Testis (tissue), 3 donors: ENCODE results near the gene TM6SF1. TPM values are rescaled to one million over a fixed set of nuclear protein-coding genes. Genes with fewer than 3 reads are reported as not detected.

ENCODE experiments used
- DNase-seq: peaks from one replicate; pipeline ENCODE4 v3.0.0-alpha.2; 2019
- H3K27ac ChIP-seq, 2 donors: fragments of 200-600 bp; sonication (generic); one replicate each; pipeline ENCODE4 v1.5.1; 2019
- H3K27me3 ChIP-seq: fragments of 200-600 bp; sonication (generic); one replicate; pipeline ENCODE4 v1.5.1; 2019
- H3K36me3 ChIP-seq: fragments of 200-600 bp; sonication (generic); one replicate; pipeline ENCODE4 v1.5.1; 2017; ENCODE audit warnings: low read depth; ENCODE audit errors: missing control alignments
- H3K4me1 ChIP-seq: fragments of 200-600 bp; sonication (generic); one replicate; pipeline ENCODE4 v1.5.1; 2019
- H3K4me3 ChIP-seq, 2 donors: fragments of 200-600 bp; sonication (generic); one replicate each; pipeline ENCODE4 v1.5.1; 2017 to 2019
- H3K9me3 ChIP-seq: fragments of 200-600 bp; sonication (generic); one replicate; pipeline ENCODE4 v1.5.1; 2017
- CTCF ChIP-seq, 3 experiments: fragments of 450-650 bp in 2 of 3; fragments of 200-600 bp in 1 of 3; sonication (generic) in 1 of 3; IDR thresholded peaks; one replicate each; pipeline ENCODE4 v1.5.1; 2016 to 2019; ENCODE audit warnings: antibody characterized with exemption in 3 of 3, mild to moderate bottlenecking in 2 of 3, moderate library complexity in 1 of 3
- POLR2A ChIP-seq: fragments of 450-650 bp; IDR thresholded peaks from one replicate; pipeline ENCODE4 v1.6.1; 2017; ENCODE audit warnings: antibody characterized with exemption, mild to moderate bottlenecking, moderate library complexity
- WGBS, 2 donors: methylation state at CpG; one replicate each; pipeline ENCODE4 v1.1.5; 2018; 5-methylcytosine and 5-hydroxymethylcytosine counted together
- intact Hi-C: fragments of 100-400 bp; cut with DNase I; formaldehyde crosslinking; loops from one replicate; pipeline ENCODE4 v1.15.1; 2023; ENCODE audit warnings: low total_unique reads
- polyA plus RNA-seq: library from polyadenylated mRNA; stranded (reverse); fragments of 350-450 nt; fragmentation: Illumina TruSeq; extraction: RNeasy Lipid Tissue Mini Kit (QIAGEN cat#74804); gene quantifications from one replicate; pipeline ENCODE4 v1.2.3, GENCODE V29; 2014; ENCODE audit warnings: low read depth, low replicate concordance; ENCODE audit not compliant: insufficient read depth
- total RNA-seq, 2 donors: library from RNA; depleted of rRNA; stranded (reverse); fragments of >200 nt; gene quantifications; one replicate each; pipeline ENCODE4 v1.2.3, GENCODE V29; 2016

The TM6SF1 gene
- total and polyA plus RNA-seq, 3 donors from 2014 or later: 3.0 to 9.7 (median 5.0) TPM

- H3K4me1 ChIP-seq: no peaks in the 10 kb centered on the region
- H3K27ac ChIP-seq: no peak overlapping the region
- no peaks in the 10 kb centered on the region for H3K9me3 ChIP-seq
- H3K4me3 ChIP-seq: no peak overlapping the region
- 60 to 77% methylated on average over 1 to 3 of the region's 3 CpGs for WGBS, 2 donors
- H3K27me3 ChIP-seq: no peaks in the 10 kb centered on the region
- intact Hi-C loops: no loop called here
- no peak for DNase-seq
- TF ChIP-seq CTCF (IDR thresholded peaks at IDR 0.05): no peak
- no peak for TF ChIP-seq POLR2A
- H3K36me3 ChIP-seq: no peaks in the 10 kb centered on the region
Measured at GRCh38 chr15:83110381-83110780, 2.9 kb downstream of the TM6SF1 start.

- no peaks in the 10 kb centered on the region for H3K9me3 ChIP-seq
- no peak overlapping the region for H3K4me3 ChIP-seq
- TF ChIP-seq CTCF (IDR thresholded peaks at IDR 0.05) (no peak), POLR2A (no peak)
- H3K27ac ChIP-seq: no peak overlapping the region
- no peaks in the 10 kb centered on the region for H3K36me3 ChIP-seq
- intact Hi-C loops: no loop called here
- no peak for DNase-seq
- WGBS, 2 donors: 94 to 95% methylated on average over 3 of the region's 3 CpGs
- no peaks in the 10 kb centered on the region for H3K4me1 ChIP-seq
- H3K27me3 ChIP-seq: no peaks in the 10 kb centered on the region
Measured at GRCh38 chr15:83111149-83111548, 3.7 kb downstream of the TM6SF1 start.

- intact Hi-C loops: no loop called here
- Histone ChIP-seq H3K9me3 (no peaks in the 10 kb centered on the region), H3K4me1 (no peaks in the 10 kb centered on the region), H3K4me3 (no peak overlapping the region), H3K36me3 (no peaks in the 10 kb centered on the region), H3K27me3 (no peaks in the 10 kb centered on the region), H3K27ac (no peak overlapping the region)
- WGBS, 2 donors: 63 to 77% methylated on average over 8 of the region's 8 CpGs
- no peak for TF ChIP-seq CTCF (IDR thresholded peaks at IDR 0.05)
- no peak for TF ChIP-seq POLR2A
- DNase-seq: no peak
Measured at GRCh38 chr15:83112233-83112955, 4.9 kb downstream of the TM6SF1 start.

GRCh38 chr15:83112956-83113299 is 5.5 kb downstream of the TM6SF1 start:
- no peak overlapping the region for H3K4me3 ChIP-seq
- intact Hi-C loops: no loop called here
- TF ChIP-seq POLR2A: no peak
- no peak for TF ChIP-seq CTCF (IDR thresholded peaks at IDR 0.05)
- no peaks in the 10 kb centered on the region for H3K9me3 ChIP-seq
- no peaks in the 10 kb centered on the region for H3K4me1 ChIP-seq
- 43 to 53% methylated on average over 3 of the region's 3 CpGs for WGBS, 2 donors
- H3K27ac ChIP-seq: no peak overlapping the region
- no peaks in the 10 kb centered on the region for H3K27me3 ChIP-seq
- no peaks in the 10 kb centered on the region for H3K36me3 ChIP-seq
- no peak for DNase-seq
